Central memory CD8-positive, alpha-beta T cell (primary cell): ENCODE measurements around the gene SDK2.

Experiments
- ATAC-seq: fragments of 150-1000 bp; cut with Tn5 transposase; replicated peaks from 2 replicates; pipeline ENCODE4 v1.10.0; 2022; ENCODE audit warnings: mild to moderate bottlenecking, moderate FRiP score, moderate number of reproducible peaks; ENCODE audit not compliant: poor library complexity, severe bottlenecking; ENCODE audit errors: extremely low read depth
- DNase-seq, 2 donors: peaks; one replicate each; pipeline ENCODE4 v3.0.0; 2021; ENCODE audit warnings: low spot score in 2 of 2
- H3K27ac Mint-ChIP-seq: one replicate; pipeline ENCODE4 v1.8.0; 2022; ENCODE audit warnings: low read depth, mild to moderate bottlenecking, moderate library complexity, mixed read lengths
- H3K27me3 Mint-ChIP-seq: one replicate; pipeline ENCODE4 v1.8.0; 2022; ENCODE audit warnings: mixed read lengths
- H3K36me3 Mint-ChIP-seq: one replicate; pipeline ENCODE4 v1.8.0; 2022; ENCODE audit warnings: mild to moderate bottlenecking, moderate library complexity, mixed read lengths; ENCODE audit not compliant: insufficient read depth
- H3K4me1 Mint-ChIP-seq: one replicate; pipeline ENCODE4 v1.8.0; 2022; ENCODE audit warnings: mixed read lengths
- H3K4me3 Mint-ChIP-seq: one replicate; pipeline ENCODE4 v1.8.0; 2022; ENCODE audit warnings: mild to moderate bottlenecking, moderate library complexity, mixed read lengths
- H3K9me3 Mint-ChIP-seq: one replicate; pipeline ENCODE4 v1.8.0; 2022; ENCODE audit warnings: mixed read lengths

SDK2 gene

DNA sequence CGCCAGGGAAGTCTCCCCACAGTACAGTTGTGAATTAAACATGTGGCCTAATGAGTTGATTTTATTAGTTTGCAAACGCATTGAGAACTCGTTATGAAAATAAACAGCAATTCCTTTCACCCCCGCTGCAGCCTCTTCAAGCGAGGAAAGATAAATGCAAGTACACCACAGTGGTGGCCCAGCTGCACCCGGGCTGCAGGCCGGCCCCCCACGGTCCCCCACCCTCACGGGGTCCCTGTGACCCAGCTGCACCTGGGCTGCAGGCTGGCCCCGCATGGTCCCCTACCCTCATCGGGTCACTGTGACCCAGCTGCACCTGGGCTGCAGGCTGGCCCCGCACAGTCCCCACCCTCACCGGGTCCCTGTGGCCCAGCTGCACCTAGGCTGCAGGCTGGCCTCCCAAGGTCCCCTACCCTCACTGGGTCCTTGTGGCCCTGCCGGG is 32.2 kb downstream of the SDK2 start:
- Mint-ChIP-seq H3K9me3 (no peaks in the 10 kb centered on the region), H3K36me3 (no peaks in the 10 kb centered on the region), H3K4me1 (peaks cover 4% of the 10 kb centered on the region), H3K27ac (no peak overlapping the region), H3K27me3 (peaks cover 23% of the 10 kb centered on the region), H3K4me3 (no peak overlapping the region)
- ATAC-seq, result no peak
- no peak for DNase-seq

DNA sequence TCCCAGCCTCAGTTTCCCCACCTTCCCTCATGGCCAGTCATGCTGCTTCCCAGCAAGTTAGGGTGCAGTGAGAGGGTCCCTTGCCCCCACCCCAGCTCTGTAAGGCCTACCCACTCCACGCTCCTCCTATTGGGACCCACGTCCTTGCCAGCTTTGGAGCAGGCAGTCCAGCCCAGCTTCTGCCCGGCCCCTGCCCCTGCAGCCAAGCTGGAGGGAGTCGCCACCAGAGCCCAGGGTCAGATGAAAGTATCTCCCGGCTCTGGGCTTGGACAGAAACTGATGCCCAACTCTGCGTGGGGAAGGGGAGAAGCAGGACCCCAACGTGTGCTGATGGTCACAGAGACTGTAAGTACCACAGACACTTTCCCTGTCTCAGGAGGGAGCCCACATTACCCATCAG is 32.6 kb downstream of the SDK2 start:
- no peaks in the 10 kb centered on the region for H3K9me3 Mint-ChIP-seq
- H3K27me3 Mint-ChIP-seq, result peaks cover 19% of the 10 kb centered on the region
- no peak overlapping the region for H3K27ac Mint-ChIP-seq
- no peak for ATAC-seq
- no peaks in the 10 kb centered on the region for H3K36me3 Mint-ChIP-seq
- peaks cover 4% of the 10 kb centered on the region for H3K4me1 Mint-ChIP-seq
- no peak for DNase-seq
- no peak overlapping the region for H3K4me3 Mint-ChIP-seq

DNA sequence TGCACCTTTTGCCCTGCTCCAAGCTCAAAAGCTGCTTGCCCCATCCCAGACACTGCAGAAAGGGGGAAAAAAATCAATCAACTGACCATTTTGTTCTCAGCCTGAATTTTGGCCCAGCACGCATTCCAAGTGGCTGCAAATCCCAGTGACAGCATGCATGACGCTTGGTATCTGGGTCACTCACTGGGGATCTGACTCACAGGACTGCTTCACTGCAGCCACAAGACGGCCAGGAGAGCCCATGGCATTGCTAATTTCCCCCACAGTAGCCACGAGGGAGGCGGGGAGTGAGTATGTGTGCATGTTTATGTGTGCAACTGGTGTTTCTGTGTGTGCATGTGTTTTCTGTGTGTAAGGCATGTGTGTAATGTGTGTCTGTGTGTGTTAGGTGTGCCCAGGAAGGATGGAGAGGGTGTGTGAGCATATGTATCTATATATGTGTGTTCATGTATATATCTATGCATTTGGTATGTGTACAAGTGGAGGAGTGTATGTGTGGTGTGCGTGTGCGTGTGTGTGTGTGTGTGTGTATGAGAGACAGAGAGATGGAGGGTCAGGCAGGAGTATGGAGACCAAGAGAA is 33.8 kb downstream of the SDK2 start:
- no peaks in the 10 kb centered on the region for H3K36me3 Mint-ChIP-seq
- H3K4me3 Mint-ChIP-seq, result no peak overlapping the region
- H3K4me1 Mint-ChIP-seq, result peaks cover 4% of the 10 kb centered on the region
- ATAC-seq (no peak), DNase-seq (no peak)
- H3K27ac Mint-ChIP-seq, result no peak overlapping the region
- H3K27me3 Mint-ChIP-seq, result peaks cover 10% of the 10 kb centered on the region
- no peaks in the 10 kb centered on the region for H3K9me3 Mint-ChIP-seq

DNA sequence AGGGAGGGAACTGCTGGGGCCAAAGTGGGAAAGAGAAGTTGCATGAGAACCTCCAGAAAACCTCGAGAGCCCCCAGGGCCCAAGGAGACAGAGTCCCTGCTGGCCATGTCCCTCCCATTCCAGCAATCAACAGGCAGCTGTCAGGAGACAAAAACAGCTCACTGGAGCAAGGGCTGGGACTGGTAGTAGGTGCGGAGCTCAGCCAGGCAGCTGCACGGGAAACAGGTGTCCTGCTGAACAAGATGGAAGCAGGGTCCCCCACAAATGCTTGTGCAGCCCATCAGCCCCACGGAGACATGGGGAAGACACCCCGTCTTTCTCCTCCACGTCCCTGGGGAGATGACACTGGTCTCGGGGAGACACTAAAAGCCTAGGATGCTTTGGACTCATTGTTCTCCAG is 34.5 kb downstream of the SDK2 start:
- no peak overlapping the region for H3K27ac Mint-ChIP-seq
- ATAC-seq, result no peak
- no peak for DNase-seq
- no peak overlapping the region for H3K4me3 Mint-ChIP-seq
- no peaks in the 10 kb centered on the region for H3K36me3 Mint-ChIP-seq
- H3K9me3 Mint-ChIP-seq, result no peaks in the 10 kb centered on the region
- H3K4me1 Mint-ChIP-seq, result peaks cover 4% of the 10 kb centered on the region
- H3K27me3 Mint-ChIP-seq, result peaks cover 10% of the 10 kb centered on the region

DNA sequence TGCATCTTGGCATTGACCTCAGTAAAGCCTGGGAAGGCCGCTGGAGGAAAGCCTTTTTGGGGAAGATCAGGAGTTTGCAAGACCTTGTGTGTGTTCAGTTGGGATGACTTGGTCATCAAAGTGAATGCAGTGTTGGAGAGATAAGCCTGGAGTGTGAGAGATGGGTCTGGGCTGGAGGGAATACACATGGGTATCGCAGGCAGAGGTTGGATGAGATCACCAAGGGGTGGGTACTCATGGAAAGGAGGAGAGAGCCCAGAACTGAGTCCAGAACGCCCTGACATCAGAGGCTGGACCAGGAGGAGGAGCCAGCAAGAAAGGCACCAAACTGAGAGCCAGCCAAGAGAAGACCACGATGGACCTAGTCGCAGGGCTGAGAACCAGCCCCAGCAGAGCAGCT is 35.2 kb downstream of the SDK2 start:
- Mint-ChIP-seq H3K27ac (no peak overlapping the region), H3K27me3 (peaks cover 10% of the 10 kb centered on the region), H3K9me3 (no peaks in the 10 kb centered on the region), H3K4me1 (peaks cover 4% of the 10 kb centered on the region), H3K36me3 (no peaks in the 10 kb centered on the region), H3K4me3 (no peak overlapping the region)
- DNase-seq, result no peak
- no peak for ATAC-seq

DNA sequence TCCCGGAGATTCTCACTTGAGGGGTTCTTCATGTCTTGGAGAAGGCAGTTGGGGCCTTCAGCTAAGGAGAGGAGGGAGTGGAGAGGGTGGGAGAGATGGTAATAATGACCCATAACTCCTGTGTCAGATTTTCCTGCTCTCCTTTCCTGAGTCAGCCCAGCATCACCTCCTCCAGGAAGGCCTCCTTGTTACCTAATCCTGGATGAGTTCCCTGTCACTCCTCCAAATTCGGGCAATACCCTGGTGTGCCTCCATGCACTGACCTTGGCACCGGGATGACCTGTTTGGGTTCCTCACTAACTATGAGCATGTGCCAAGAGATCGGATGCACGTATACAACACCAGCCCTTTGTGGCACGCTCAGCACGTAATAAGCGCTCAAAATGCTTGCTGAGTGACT is 38.8 kb downstream of the SDK2 start:
- DNase-seq (no peak), ATAC-seq (no peak)
- Mint-ChIP-seq H3K4me3 (no peak overlapping the region), H3K27me3 (peaks cover 10% of the 10 kb centered on the region), H3K36me3 (no peaks in the 10 kb centered on the region), H3K9me3 (no peaks in the 10 kb centered on the region), H3K27ac (no peak overlapping the region), H3K4me1 (peaks cover 4% of the 10 kb centered on the region)

DNA sequence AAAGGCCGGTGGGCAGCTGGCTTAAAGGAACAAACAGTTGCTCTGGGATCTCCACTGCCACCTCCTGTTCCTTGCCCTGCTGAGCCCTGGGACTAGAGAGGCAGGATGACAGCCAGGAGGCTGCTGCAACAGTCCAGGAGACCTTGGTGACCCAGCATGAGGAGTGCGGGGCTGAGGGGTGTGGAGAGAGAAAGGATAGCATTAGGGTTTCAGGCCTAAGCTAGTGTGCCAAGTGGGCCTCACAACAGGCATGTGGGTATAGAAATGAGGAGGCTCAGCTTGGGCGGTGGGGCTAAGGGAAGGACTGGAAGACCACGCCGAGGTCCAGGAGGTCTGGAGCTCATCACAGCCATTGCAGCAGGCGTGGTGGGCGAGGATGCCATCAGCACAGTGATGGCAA is 39.8 kb downstream of the SDK2 start:
- DNase-seq (no peak), ATAC-seq (no peak)
- Mint-ChIP-seq H3K27ac (no peak overlapping the region), H3K9me3 (no peaks in the 10 kb centered on the region), H3K4me1 (peaks cover 4% of the 10 kb centered on the region), H3K27me3 (peaks cover 10% of the 10 kb centered on the region), H3K36me3 (no peaks in the 10 kb centered on the region), H3K4me3 (no peak overlapping the region)

DNA sequence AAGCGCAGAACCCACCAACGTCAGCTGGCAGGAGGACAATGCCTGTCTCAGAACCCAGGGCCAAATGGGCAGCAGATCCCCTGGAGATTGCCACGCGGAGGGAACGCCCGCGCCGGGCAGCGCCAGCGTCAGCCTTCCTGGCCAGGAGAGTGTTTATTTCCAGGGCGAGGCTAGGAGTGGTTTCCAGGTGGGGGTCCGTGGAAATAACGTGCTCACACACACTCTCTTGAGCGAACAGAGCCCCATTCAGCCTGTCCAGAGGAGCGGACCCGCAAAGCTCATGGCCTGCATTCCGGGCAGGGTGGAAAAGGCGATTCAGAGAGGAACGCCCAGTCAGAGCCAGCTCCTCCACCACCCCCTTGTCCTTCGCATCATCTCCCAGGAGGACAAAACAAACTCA is 40.3 kb downstream of the SDK2 start:
- Mint-ChIP-seq H3K27ac (no peak overlapping the region), H3K9me3 (no peaks in the 10 kb centered on the region), H3K4me1 (peaks cover 3% of the 10 kb centered on the region), H3K4me3 (no peak overlapping the region), H3K36me3 (no peaks in the 10 kb centered on the region), H3K27me3 (peaks cover 6% of the 10 kb centered on the region)
- DNase-seq (no peak), ATAC-seq (no peak)

DNA sequence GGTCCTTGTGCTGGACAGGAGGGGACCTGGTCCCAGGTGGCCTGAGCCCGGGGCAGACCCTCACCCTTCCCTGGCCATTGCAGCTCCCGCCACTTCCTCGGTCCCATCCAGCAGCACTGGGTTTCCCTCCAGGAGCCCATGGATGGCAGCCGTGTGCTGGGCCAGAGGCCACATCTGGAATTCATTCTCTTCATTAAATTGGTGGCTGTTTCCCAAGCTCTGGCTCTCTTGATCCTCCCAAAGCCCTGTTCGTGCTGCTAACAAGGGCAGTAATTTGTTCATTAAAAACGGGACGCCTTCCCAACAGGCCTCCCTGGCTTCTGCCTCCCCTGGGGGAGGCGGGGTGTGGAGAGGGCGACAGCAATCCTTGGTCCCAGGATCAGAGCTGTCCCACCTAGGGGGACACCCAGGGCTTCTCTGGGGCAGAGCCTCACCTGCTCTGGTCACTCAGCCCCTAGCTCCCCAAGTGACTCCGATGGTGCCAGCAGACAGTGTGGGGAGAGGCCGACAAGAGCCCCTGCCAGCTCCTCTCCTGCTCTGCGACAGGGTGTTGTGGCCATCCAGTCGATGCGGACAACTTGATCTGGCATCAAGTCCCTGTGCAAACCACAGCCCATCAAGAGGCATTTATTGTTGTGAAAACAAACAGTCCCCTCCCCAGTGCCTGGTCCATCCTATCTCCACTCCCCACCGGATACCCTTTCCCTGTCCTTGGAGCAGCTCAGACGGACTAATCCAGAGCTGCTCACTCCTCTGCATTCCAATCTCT is 44.0 kb downstream of the SDK2 start:
- Mint-ChIP-seq H3K27me3 (no peaks in the 10 kb centered on the region), H3K27ac (no peak overlapping the region), H3K36me3 (peaks cover 3% of the 10 kb centered on the region), H3K9me3 (no peaks in the 10 kb centered on the region), H3K4me3 (no peak overlapping the region), H3K4me1 (no peaks in the 10 kb centered on the region)
- DNase-seq, result no peak
- ATAC-seq, result no peak

DNA sequence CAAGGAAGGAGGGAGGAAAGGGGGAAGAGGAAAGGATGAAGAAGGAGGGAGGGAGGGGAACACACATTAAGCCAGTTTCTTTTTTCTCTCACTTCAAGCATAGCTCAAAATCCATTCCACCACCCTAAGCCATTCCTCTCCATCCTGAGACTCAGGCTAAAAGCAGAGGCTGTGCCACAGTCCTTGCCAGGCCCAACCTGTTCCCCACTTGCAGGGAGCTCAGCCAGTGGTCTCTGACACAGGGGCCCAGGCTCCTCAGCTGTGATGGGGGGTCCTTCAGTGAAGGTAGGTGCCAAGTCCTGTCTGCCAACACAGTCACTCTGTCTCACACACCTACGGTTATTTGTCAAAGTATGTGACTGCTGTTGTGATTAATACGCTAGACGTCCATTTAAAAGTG is 44.6 kb downstream of the SDK2 start:
- no peak overlapping the region for H3K27ac Mint-ChIP-seq
- peaks cover 3% of the 10 kb centered on the region for H3K36me3 Mint-ChIP-seq
- H3K4me3 Mint-ChIP-seq, result no peak overlapping the region
- H3K27me3 Mint-ChIP-seq, result no peaks in the 10 kb centered on the region
- DNase-seq (no peak), ATAC-seq (no peak)
- H3K4me1 Mint-ChIP-seq, result no peaks in the 10 kb centered on the region
- H3K9me3 Mint-ChIP-seq, result no peaks in the 10 kb centered on the region

DNA sequence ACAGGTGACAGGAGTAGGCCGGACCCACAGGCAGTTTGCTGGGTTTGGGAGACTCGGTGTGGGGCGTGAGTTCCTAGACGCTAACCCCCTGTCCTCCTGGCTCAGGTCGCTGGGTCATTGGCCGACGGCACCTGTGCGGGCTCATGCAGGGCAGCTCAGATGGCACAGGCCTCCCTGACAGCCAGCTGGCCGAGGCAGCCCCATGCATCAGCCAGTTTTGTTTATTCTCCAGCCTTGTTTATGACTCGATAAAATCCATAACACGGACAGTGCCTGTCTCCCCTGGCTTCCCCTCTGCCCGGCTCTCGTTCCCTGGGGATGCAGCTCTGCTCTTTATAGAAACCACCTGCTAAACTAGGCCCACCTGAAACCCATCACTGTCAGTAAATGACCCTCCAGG is 46.0 kb downstream of the SDK2 start:
- Mint-ChIP-seq H3K27me3 (no peaks in the 10 kb centered on the region), H3K36me3 (peaks cover 3% of the 10 kb centered on the region), H3K4me3 (no peak overlapping the region), H3K4me1 (no peaks in the 10 kb centered on the region), H3K27ac (no peak overlapping the region), H3K9me3 (no peaks in the 10 kb centered on the region)
- no peak for DNase-seq
- ATAC-seq, result no peak

DNA sequence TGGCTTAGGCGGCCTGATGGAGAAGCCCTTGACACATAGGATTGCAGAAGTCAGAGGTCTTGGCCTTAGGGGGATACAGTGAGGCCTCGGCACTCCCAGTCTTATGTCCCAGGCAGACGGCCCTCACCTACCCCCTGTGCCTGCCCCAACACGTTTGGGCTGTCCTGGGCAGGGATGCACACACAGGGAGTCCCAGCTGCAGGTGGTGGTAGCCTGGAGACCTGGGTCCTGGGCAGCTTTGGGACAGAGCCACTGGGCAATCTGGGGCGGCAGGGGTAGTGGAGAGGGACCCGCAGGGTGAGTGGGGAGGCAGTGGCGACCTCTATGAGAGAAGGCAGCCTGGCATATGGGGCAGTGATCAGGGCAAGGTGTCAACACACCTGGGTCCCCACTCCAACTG is 48.3 kb downstream of the SDK2 start:
- H3K9me3 Mint-ChIP-seq, result no peaks in the 10 kb centered on the region
- ATAC-seq (no peak), DNase-seq (no peak)
- H3K4me1 Mint-ChIP-seq, result peaks cover 18% of the 10 kb centered on the region
- H3K4me3 Mint-ChIP-seq, result no peak overlapping the region
- peaks cover 8% of the 10 kb centered on the region for H3K36me3 Mint-ChIP-seq
- no peaks in the 10 kb centered on the region for H3K27me3 Mint-ChIP-seq
- H3K27ac Mint-ChIP-seq, result no peak overlapping the region

DNA sequence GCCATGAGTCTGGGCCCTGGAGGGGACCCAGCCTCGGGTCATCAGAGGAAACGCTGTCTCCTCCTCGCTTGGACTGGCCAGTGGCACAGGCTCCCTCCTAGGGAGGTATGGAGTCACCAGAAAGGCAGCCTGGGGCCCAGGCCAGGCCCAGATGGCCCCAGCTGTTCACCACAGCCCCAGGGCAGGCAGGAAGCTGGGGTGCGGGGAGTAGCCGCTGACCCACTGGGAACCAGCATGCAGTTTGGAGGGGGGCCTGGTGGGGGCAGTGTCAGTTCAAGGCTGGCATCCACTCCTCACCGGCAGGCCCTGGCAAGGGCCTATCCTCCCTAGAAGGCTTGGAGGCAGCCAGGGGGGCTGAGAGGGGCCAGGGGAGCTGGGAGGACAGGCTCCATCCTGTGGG is 48.8 kb downstream of the SDK2 start:
- no peaks in the 10 kb centered on the region for H3K27me3 Mint-ChIP-seq
- H3K4me3 Mint-ChIP-seq, result no peak overlapping the region
- ATAC-seq (no peak), DNase-seq (no peak)
- peaks cover 19% of the 10 kb centered on the region for H3K4me1 Mint-ChIP-seq
- H3K9me3 Mint-ChIP-seq, result no peaks in the 10 kb centered on the region
- no peak overlapping the region for H3K27ac Mint-ChIP-seq
- H3K36me3 Mint-ChIP-seq, result peaks cover 8% of the 10 kb centered on the region
